Neural cell (in vitro differentiated cells): ENCODE results near the gene RPP30.

Experiments used
- CTCF ChIP-seq: fragments of 450-650 bp; IDR thresholded peaks from 2 replicates; pipeline ENCODE4 v1.5.1; 2014; ENCODE audit warnings: antibody characterized with exemption, mild to moderate bottlenecking, moderate library complexity; ENCODE audit not compliant: poor library complexity, severe bottlenecking
- EZH2 ChIP-seq: fragments of 200-600, 300-800 bp; shearing (Covaris generic), sonication (generic); IDR thresholded peaks from 2 replicates; pipeline ENCODE4 v1.6.1; 2014; ENCODE audit warnings: antibody characterized with exemption, low read length, borderline replicate concordance, mild to moderate bottlenecking; ENCODE audit not compliant: insufficient read depth, poor library complexity, severe bottlenecking
- POLR2AphosphoS5 ChIP-seq: IDR thresholded peaks from 2 replicates; pipeline ENCODE4 v1.6.1; 2012
- SMC3 ChIP-seq: fragments of 450-650 bp; conservative IDR thresholded peaks from 2 replicates; pipeline ENCODE4 v1.6.1; 2014; ENCODE audit warnings: antibody characterized with exemption, mild to moderate bottlenecking, moderate library complexity; ENCODE audit not compliant: poor library complexity
- TAF1 ChIP-seq: IDR thresholded peaks from 2 replicates; pipeline ENCODE4 v1.6.1; 2012; ENCODE audit warnings: low read depth

- no peak for TF ChIP-seq EZH2
- TF ChIP-seq CTCF, result no peak
- no peak for TF ChIP-seq SMC3
- no peak for TF ChIP-seq TAF1
- no peak for TF ChIP-seq POLR2AphosphoS5
Observed at GRCh38 chr10:90925079-90926029, 53.6 kb downstream of the RPP30 start.
